CD4-positive, alpha-beta memory T cell (primary cell): Measurements from ENCODE around the gene TP63. TPM values are rescaled to one million over a fixed set of nuclear protein-coding genes. Genes with fewer than 3 reads are reported as not detected.

Experiments used
- CTCF ChIA-PET: fragments of 350-600 bp; sonication (Branson Sonifier 250); formaldehyde crosslinking; loops from one replicate; lab custom pipeline; 2021; ENCODE audit warnings: inconsistent platforms; ENCODE audit not compliant: partially characterized antibody; lab: Charles Lee
- POLR2A ChIA-PET: fragments of 350-600 bp; sonication (Branson Sonifier 250); formaldehyde crosslinking; loops from one replicate; lab custom pipeline; 2021; ENCODE audit not compliant: partially characterized antibody; lab: Charles Lee
- DNase-seq, 5 donors: peaks; one replicate each; pipeline versions ENCODE4 v3.0.0 to v3.0.0-alpha.2; 2020 to 2022; ENCODE audit warnings: mixed read lengths in 1 of 5
- H3K27ac ChIP-seq: one replicate; pipeline ENCODE4 v1.7.0; 2013; ENCODE audit warnings: low read depth, low read length
- H3K27me3 ChIP-seq: 2 replicates; pipeline ENCODE4 v1.7.0; 2013; ENCODE audit warnings: mild to moderate bottlenecking, low read length, moderate library complexity; ENCODE audit not compliant: insufficient read depth
- H3K36me3 ChIP-seq: 2 replicates; pipeline ENCODE4 v1.7.0; 2013; ENCODE audit warnings: mild to moderate bottlenecking, low read length, moderate library complexity; ENCODE audit not compliant: insufficient read depth
- H3K4me1 ChIP-seq: 2 replicates; pipeline ENCODE4 v1.7.0; 2013; ENCODE audit warnings: mild to moderate bottlenecking, low read length, moderate library complexity; ENCODE audit not compliant: insufficient read depth
- H3K4me3 ChIP-seq, 2 donors: one replicate each; pipeline ENCODE4 v1.7.0; 2013; ENCODE audit warnings: low read length in 2 of 2, mild to moderate bottlenecking in 1 of 2
- H3K9me3 ChIP-seq, 2 donors: one replicate each; pipeline ENCODE4 v1.7.0; 2013; ENCODE audit warnings: low read length in 2 of 2, control low read depth in 1 of 2; ENCODE audit not compliant: control insufficient read depth in 1 of 2
- H3K27ac Mint-ChIP-seq, 7 donors: one replicate each; pipeline ENCODE4 v1.8.0; 2020 to 2021; ENCODE audit warnings: mixed read lengths in 7 of 7, mild to moderate bottlenecking in 6 of 7, inconsistent platforms in 3 of 7, moderate library complexity in 3 of 7
- H3K27me3 Mint-ChIP-seq, 2 donors: one replicate each; pipeline ENCODE4 v1.8.0; 2020 to 2021; ENCODE audit warnings: mixed read lengths in 2 of 2
- H3K36me3 Mint-ChIP-seq, 2 donors: one replicate each; pipeline ENCODE4 v1.8.0; 2020 to 2021; ENCODE audit warnings: mixed read lengths in 2 of 2, inconsistent platforms in 1 of 2, mild to moderate bottlenecking in 1 of 2
- H3K4me1 Mint-ChIP-seq, 4 donors: one replicate each; pipeline ENCODE4 v1.8.0; 2020 to 2021; ENCODE audit warnings: mixed read lengths in 4 of 4, mild to moderate bottlenecking in 1 of 4
- H3K4me3 Mint-ChIP-seq, 8 donors: one replicate each; pipeline ENCODE4 v1.8.0; 2020 to 2021; ENCODE audit warnings: mixed read lengths in 8 of 8, mild to moderate bottlenecking in 7 of 8, moderate library complexity in 6 of 8, inconsistent platforms in 3 of 8
- H3K9me3 Mint-ChIP-seq, 8 donors: one replicate each; pipeline ENCODE4 v1.8.0; 2020 to 2021; ENCODE audit warnings: mixed read lengths in 8 of 8, mild to moderate bottlenecking in 5 of 8, inconsistent platforms in 3 of 8, moderate library complexity in 1 of 8
- intact Hi-C: fragments of 100-400 bp; cut with micrococcal nuclease; formaldehyde crosslinking; loops from one replicate; pipeline ENCODE4 v1.15.1; 2023
- polyA plus RNA-seq, 2 donors: library from polyadenylated mRNA; unstranded; fragments of 300-500 nt; fragmentation: Illumina TruSeq; gene quantifications; one replicate each; pipeline ENCODE4 v1.2.3, GENCODE V29; 2021
- total RNA-seq, 2 experiments: library from RNA; stranded (reverse); gene quantifications; one replicate each; pipeline ENCODE4 v1.2.3, GENCODE V29; 2021

Gene TP63
- total and polyA plus RNA-seq, 4 experiments from 2014 or later: 0.25 to 0.64 (median 0.55) TPM; not detected in 1

- H3K4me1 Mint-ChIP-seq: peaks cover 0 to 3% (median 0%) of the 10 kb centered on the region in 4 donors
- H3K36me3 ChIP-seq: no peaks in the 10 kb centered on the region
- no peaks in the 10 kb centered on the region for H3K27me3 Mint-ChIP-seq
- no peak overlapping the region for H3K27ac ChIP-seq
- intact Hi-C loops: no loop called here
- DNase-seq: no peak
- no peak overlapping the region for H3K4me3 ChIP-seq
- no peaks in the 10 kb centered on the region for H3K4me1 ChIP-seq
- POLR2A ChIA-PET: no interaction called here
- H3K9me3 ChIP-seq: no peaks in the 10 kb centered on the region
- no peak overlapping the region for H3K27ac Mint-ChIP-seq
- H3K4me3 Mint-ChIP-seq: no peak overlapping the region
- H3K36me3 Mint-ChIP-seq: no peaks in the 10 kb centered on the region
- H3K9me3 Mint-ChIP-seq: peaks cover 0 to 2% (median 0%) of the 10 kb centered on the region in 8 donors
- H3K27me3 ChIP-seq: no peaks in the 10 kb centered on the region
- CTCF ChIA-PET: no interaction called here
These were observed 102.9 kb downstream of the TP63 start for GRCh38 chr3:189734061-189734460.

- Mint-ChIP-seq H3K27ac (no peak overlapping the region), H3K4me1 (peaks cover 0 to 3% (median 0%) of the 10 kb centered on the region in 4 donors), H3K27me3 (no peaks in the 10 kb centered on the region), H3K9me3 (no peaks in the 10 kb centered on the region), H3K4me3 (no peak overlapping the region), H3K36me3 (no peaks in the 10 kb centered on the region)
- H3K4me1 ChIP-seq: no peaks in the 10 kb centered on the region
- no peaks in the 10 kb centered on the region for H3K9me3 ChIP-seq
- no peak for DNase-seq
- H3K27ac ChIP-seq: no peak overlapping the region
- CTCF ChIA-PET: no interaction called here
- no peaks in the 10 kb centered on the region for H3K36me3 ChIP-seq
- intact Hi-C loops: no loop called here
- no peak overlapping the region for H3K4me3 ChIP-seq
- POLR2A ChIA-PET: no interaction called here
- H3K27me3 ChIP-seq: no peaks in the 10 kb centered on the region
These were observed 104.7 kb downstream of the TP63 start for GRCh38 chr3:189735913-189736312.

- H3K9me3 Mint-ChIP-seq: no peaks in the 10 kb centered on the region
- H3K36me3 ChIP-seq: no peaks in the 10 kb centered on the region
- H3K4me3 ChIP-seq: no peak overlapping the region
- POLR2A ChIA-PET: no interaction called here
- intact Hi-C loops: no loop called here
- H3K27me3 Mint-ChIP-seq: no peaks in the 10 kb centered on the region
- H3K9me3 ChIP-seq: no peaks in the 10 kb centered on the region
- DNase-seq: no peak
- no peak overlapping the region for H3K4me3 Mint-ChIP-seq
- CTCF ChIA-PET: no interaction called here
- H3K27ac Mint-ChIP-seq: no peak overlapping the region
- H3K4me1 Mint-ChIP-seq: peaks cover 0 to 3% (median 0%) of the 10 kb centered on the region in 4 donors
- H3K27ac ChIP-seq: no peak overlapping the region
- H3K36me3 Mint-ChIP-seq: no peaks in the 10 kb centered on the region
- H3K4me1 ChIP-seq: no peaks in the 10 kb centered on the region
- no peaks in the 10 kb centered on the region for H3K27me3 ChIP-seq
These were observed 105.9 kb downstream of the TP63 start for GRCh38 chr3:189737071-189737470.

- Mint-ChIP-seq H3K36me3 (peaks cover 0 to 4% of the 10 kb centered on the region in 2 donors), H3K27ac (no peak overlapping the region), H3K4me3 (no peak overlapping the region), H3K4me1 (peaks cover 0 to 3% (median 0%) of the 10 kb centered on the region in 4 donors), H3K27me3 (no peaks in the 10 kb centered on the region), H3K9me3 (peaks cover 0 to 4% (median 0%) of the 10 kb centered on the region in 8 donors)
- no peaks in the 10 kb centered on the region for H3K9me3 ChIP-seq
- no peaks in the 10 kb centered on the region for H3K27me3 ChIP-seq
- H3K36me3 ChIP-seq: no peaks in the 10 kb centered on the region
- H3K4me1 ChIP-seq: no peaks in the 10 kb centered on the region
- DNase-seq: no peak
- POLR2A ChIA-PET: no interaction called here
- CTCF ChIA-PET: no interaction called here
- no peak overlapping the region for H3K4me3 ChIP-seq
- intact Hi-C loops: no loop called here
- H3K27ac ChIP-seq: no peak overlapping the region
These were observed 106.4 kb downstream of the TP63 start for GRCh38 chr3:189737619-189738018.

GRCh38 chr3:189739378-189739777 lies 108.2 kb downstream of the TP63 start:
- intact Hi-C loops: no loop called here
- H3K36me3 Mint-ChIP-seq: peaks cover 0 to 4% of the 10 kb centered on the region in 2 donors
- CTCF ChIA-PET: interaction anchor here (0.9 kb wide), 1 partner anchor 25 kb away, joined by 3 read pairs; no protein-coding TSS in a partner anchor

GRCh38 chr3:189740156-189740555 lies 109.0 kb downstream of the TP63 start:
- intact Hi-C loops: no loop called here
- peaks cover 0 to 17% (median 9%) of the 10 kb centered on the region in 8 donors for H3K9me3 Mint-ChIP-seq
- DNase-seq: no peak
- Histone ChIP-seq H3K27ac (no peak overlapping the region), H3K4me1 (no peaks in the 10 kb centered on the region), H3K27me3 (no peaks in the 10 kb centered on the region), H3K9me3 (no peaks in the 10 kb centered on the region), H3K36me3 (no peaks in the 10 kb centered on the region), H3K4me3 (no peak overlapping the region)
- H3K4me1 Mint-ChIP-seq: peaks cover 0 to 2% (median 0%) of the 10 kb centered on the region in 4 donors
- H3K36me3 Mint-ChIP-seq: peaks cover 0 to 4% of the 10 kb centered on the region in 2 donors
- H3K27me3 Mint-ChIP-seq: no peaks in the 10 kb centered on the region
- POLR2A ChIA-PET: no interaction called here
- CTCF ChIA-PET: no interaction called here
- H3K27ac Mint-ChIP-seq: no peak overlapping the region
- H3K4me3 Mint-ChIP-seq: no peak overlapping the region

More at GRCh38 chr3:189739378-189739777, 108.2 kb downstream of the TP63 start:
- H3K27ac Mint-ChIP-seq: no peak overlapping the region
- no peak overlapping the region for H3K4me3 Mint-ChIP-seq
- H3K27me3 Mint-ChIP-seq: no peaks in the 10 kb centered on the region
- no peak overlapping the region for H3K4me3 ChIP-seq
- no peaks in the 10 kb centered on the region for H3K4me1 ChIP-seq
- POLR2A ChIA-PET: no interaction called here
- H3K27me3 ChIP-seq: no peaks in the 10 kb centered on the region
- H3K4me1 Mint-ChIP-seq: peaks cover 0 to 2% (median 0%) of the 10 kb centered on the region in 4 donors
- no peaks in the 10 kb centered on the region for H3K36me3 ChIP-seq
- no peaks in the 10 kb centered on the region for H3K9me3 ChIP-seq
- H3K27ac ChIP-seq: no peak overlapping the region
- no peak for DNase-seq
- H3K9me3 Mint-ChIP-seq: peaks cover 0 to 11% (median 2%) of the 10 kb centered on the region in 8 donors

GRCh38 chr3:189744235-189744634 lies 113.0 kb downstream of the TP63 start:
- DNase-seq: no peak
- Mint-ChIP-seq H3K27me3 (no peaks in the 10 kb centered on the region), H3K27ac (no peak overlapping the region), H3K36me3 (peaks cover 0 to 4% of the 10 kb centered on the region in 2 donors), H3K9me3 (peaks cover 0 to 28% (median 21%) of the 10 kb centered on the region in 8 donors), H3K4me1 (no peaks in the 10 kb centered on the region), H3K4me3 (no peak overlapping the region)
- intact Hi-C loops: no loop called here
- H3K4me1 ChIP-seq: no peaks in the 10 kb centered on the region
- H3K36me3 ChIP-seq: no peaks in the 10 kb centered on the region
- H3K9me3 ChIP-seq: no peaks in the 10 kb centered on the region
- no peaks in the 10 kb centered on the region for H3K27me3 ChIP-seq
- H3K4me3 ChIP-seq: no peak overlapping the region
- ChIA-PET CTCF (no interaction called here), POLR2A (interaction anchor here (0.9 kb wide), 1 partner anchor 192 kb away, joined by 3 read pairs; no protein-coding TSS in a partner anchor)
- H3K27ac ChIP-seq: no peak overlapping the region
